ENCODE results near the gene TESK2.
A peak's percentile ranks its signal among the peaks of the same experiment; 100 is the strongest.

DNA sequence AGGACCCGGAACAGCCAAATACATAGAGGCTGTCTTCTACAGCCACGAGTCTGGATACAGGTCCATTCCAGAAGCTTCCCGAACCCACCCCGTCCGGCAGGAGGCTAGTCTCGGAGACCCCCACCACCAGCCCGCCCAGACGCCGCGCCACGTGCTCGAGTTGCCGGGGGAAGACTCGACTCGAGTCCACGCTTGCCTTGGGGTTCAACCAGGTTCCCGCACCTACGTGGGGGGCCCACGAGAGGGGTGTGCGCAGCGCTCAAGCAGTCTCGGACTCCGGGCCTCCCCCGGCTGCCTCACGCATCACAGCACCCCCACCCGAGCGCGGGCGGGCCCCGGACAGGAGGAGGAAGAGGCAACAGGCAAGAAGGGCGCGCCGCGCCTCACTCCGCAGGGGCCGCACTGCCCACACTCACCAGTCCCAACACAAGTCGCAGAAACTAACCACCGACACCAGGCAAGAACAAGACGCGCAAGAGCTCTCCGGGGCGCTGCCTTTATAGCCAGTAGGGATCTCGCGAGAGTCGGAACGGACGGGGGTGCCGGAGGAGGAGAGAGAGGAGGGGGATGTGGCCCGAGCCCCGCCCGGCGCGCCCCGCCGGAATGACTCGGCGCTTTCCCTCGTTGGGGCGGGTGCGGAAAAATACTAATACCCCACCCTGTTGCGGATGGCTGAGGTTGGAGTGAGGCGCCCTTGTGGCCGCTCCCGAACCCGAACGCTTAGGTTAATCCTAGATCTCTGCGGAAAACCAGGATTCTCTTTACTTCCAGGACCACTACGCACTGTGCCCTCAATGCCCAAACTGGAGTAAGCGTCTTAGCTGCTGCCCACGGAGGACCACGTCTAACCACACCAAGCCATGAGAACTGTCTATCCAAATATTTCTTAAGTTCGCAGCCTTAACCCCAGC is 30.7 kb upstream of the TESK2 start, which contains the start of gene PRDX1:
- TF ChIP-seq, protein P1, sequence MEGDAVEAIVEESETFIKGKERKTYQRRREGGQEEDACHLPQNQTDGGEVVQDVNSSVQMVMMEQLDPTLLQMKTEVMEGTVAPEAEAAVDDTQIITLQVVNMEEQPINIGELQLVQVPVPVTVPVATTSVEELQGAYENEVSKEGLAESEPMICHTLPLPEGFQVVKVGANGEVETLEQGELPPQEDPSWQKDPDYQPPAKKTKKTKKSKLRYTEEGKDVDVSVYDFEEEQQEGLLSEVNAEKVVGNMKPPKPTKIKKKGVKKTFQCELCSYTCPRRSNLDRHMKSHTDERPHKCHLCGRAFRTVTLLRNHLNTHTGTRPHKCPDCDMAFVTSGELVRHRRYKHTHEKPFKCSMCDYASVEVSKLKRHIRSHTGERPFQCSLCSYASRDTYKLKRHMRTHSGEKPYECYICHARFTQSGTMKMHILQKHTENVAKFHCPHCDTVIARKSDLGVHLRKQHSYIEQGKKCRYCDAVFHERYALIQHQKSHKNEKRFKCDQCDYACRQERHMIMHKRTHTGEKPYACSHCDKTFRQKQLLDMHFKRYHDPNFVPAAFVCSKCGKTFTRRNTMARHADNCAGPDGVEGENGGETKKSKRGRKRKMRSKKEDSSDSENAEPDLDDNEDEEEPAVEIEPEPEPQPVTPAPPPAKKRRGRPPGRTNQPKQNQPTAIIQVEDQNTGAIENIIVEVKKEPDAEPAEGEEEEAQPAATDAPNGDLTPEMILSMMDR (IDR thresholded peaks at IDR 0.05; ENCODE audit: poor library complexity, severe bottlenecking) = peak; percentile 41
- TF ChIP-seq POLR2AphosphoS5 (IDR thresholded peaks at IDR 0.05) (peak; percentile 92), EZH2 (IDR thresholded peaks at IDR 0.05; ENCODE audit: borderline replicate concordance, insufficient read depth, low read length, poor library complexity, severe bottlenecking) (no peak)

Measured in neural cell (in vitro differentiated cells).